Measurements from ENCODE around the gene CLDN11. TPM values are rescaled to one million over a fixed set of nuclear protein-coding genes. Genes with fewer than 3 reads are reported as not detected.

CLDN11 gene
- total RNA-seq, 6 experiments from 2014 or later = 0.97 to 5.0 (median 1.5) TPM

DNA sequence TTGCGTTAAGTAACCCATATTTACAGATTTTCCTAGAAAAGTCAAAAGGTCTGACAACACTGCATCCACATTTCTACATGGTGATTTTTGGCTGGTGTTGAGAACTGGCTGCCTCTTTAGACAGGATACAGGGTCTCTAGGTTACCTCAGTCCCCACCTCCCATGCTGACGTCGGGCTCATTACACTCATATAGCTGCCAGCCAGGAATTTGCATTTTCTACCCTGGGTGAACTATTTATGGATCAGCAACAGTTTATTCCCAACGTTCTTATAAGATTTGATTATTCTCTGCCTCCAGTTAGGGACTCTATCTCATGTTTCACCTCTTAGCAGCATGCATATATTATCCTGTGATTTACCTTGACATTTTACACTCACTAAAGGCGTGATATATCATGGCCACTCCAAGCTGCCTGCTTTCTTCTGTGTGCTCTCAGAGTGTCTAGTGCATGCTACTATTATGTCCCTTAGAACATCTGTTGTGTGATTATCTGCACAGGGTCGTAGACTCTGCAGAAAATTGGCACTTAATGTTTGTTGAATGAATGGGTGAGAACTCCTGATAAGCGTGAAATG is 49.0 kb downstream of the CLDN11 start:
- no peak overlapping the region for H3K27ac ChIP-seq
- H3K4me3 ChIP-seq = no peak overlapping the region
- intact Hi-C loops (cut with DNase I) = no loop called here
- H3K9me3 ChIP-seq = no peaks in the 10 kb centered on the region
- DNase-seq (no peak), ATAC-seq (no peak)
- WGBS (ENCODE audit: insufficient coverage, low coverage, low lambda C conversion rate, missing lambda C conversion rate) = 74% methylated on average over 4 of the region's 7 CpGs
- H3K27me3 ChIP-seq = no peaks in the 10 kb centered on the region
- TF ChIP-seq POLR2A (IDR thresholded peaks at IDR 0.05) = no peak
- TF ChIP-seq, protein P1, sequence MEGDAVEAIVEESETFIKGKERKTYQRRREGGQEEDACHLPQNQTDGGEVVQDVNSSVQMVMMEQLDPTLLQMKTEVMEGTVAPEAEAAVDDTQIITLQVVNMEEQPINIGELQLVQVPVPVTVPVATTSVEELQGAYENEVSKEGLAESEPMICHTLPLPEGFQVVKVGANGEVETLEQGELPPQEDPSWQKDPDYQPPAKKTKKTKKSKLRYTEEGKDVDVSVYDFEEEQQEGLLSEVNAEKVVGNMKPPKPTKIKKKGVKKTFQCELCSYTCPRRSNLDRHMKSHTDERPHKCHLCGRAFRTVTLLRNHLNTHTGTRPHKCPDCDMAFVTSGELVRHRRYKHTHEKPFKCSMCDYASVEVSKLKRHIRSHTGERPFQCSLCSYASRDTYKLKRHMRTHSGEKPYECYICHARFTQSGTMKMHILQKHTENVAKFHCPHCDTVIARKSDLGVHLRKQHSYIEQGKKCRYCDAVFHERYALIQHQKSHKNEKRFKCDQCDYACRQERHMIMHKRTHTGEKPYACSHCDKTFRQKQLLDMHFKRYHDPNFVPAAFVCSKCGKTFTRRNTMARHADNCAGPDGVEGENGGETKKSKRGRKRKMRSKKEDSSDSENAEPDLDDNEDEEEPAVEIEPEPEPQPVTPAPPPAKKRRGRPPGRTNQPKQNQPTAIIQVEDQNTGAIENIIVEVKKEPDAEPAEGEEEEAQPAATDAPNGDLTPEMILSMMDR (IDR thresholded peaks at IDR 0.05) = no peak
- H3K4me1 ChIP-seq = peaks cover 0 to 6% (median 2%) of the 10 kb centered on the region in 4 donors
- no peaks in the 10 kb centered on the region for H3K36me3 ChIP-seq

DNA sequence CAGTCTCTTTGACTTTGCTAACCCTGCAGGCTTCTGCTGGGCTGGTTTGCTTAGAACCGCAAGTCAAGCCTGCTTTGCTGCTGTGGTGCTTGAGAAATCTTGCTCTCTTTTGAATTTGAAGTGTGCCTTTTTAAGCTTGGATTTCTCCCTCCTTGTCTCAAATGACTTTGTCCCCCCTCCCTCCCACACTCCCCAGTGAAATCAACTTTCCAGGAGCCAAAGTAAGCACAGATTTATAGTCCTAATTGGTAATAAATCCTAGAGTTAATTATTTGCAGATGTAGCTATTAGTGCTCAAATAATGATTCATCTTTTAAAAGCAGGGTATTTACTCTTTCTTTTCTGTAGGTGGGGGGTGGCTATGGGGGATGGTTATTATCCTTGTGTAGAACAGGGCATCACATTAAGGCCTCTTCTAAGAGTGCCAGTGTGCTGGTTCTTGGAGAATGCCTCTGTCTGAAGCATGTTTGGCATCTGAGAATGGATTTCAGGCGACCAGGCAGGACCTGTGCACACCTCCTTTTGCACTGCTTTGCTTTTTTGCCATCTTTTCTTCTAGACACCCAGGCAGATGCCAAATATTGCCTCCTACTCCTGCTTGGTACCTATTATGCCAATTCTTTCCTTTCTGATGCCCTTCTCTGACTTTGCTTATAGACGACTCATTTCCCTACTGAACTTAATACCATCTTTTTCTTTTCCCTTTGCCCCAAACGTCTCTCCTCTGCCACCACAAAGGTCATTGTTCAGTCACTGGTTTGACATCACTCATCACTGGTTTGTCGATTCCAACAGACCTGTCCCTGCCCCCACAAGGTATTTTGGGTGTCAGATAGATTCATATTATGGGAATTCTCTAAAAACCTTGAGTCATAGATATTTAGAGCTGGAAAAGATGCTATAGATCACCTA is 50.7 kb downstream of the CLDN11 start:
- Histone ChIP-seq H3K9me3 (no peaks in the 10 kb centered on the region), H3K27me3 (no peaks in the 10 kb centered on the region), H3K4me3 (no peak overlapping the region), H3K27ac (no peak overlapping the region), H3K4me1 (peaks cover 0 to 6% (median 2%) of the 10 kb centered on the region in 4 donors), H3K36me3 (no peaks in the 10 kb centered on the region)
- DNase-seq = no peak
- WGBS (ENCODE audit: insufficient coverage, low coverage, low lambda C conversion rate, missing lambda C conversion rate) = 36% methylated on average over 4 of the region's 5 CpGs
- TF ChIP-seq POLR2A (IDR thresholded peaks at IDR 0.05) = no peak
- TF ChIP-seq, protein P1 (IDR thresholded peaks at IDR 0.05) = no peak
- peak in 2 of 4 donors; percentile 29 to 81 for ATAC-seq
- intact Hi-C loops (cut with DNase I) = no loop called here

DNA sequence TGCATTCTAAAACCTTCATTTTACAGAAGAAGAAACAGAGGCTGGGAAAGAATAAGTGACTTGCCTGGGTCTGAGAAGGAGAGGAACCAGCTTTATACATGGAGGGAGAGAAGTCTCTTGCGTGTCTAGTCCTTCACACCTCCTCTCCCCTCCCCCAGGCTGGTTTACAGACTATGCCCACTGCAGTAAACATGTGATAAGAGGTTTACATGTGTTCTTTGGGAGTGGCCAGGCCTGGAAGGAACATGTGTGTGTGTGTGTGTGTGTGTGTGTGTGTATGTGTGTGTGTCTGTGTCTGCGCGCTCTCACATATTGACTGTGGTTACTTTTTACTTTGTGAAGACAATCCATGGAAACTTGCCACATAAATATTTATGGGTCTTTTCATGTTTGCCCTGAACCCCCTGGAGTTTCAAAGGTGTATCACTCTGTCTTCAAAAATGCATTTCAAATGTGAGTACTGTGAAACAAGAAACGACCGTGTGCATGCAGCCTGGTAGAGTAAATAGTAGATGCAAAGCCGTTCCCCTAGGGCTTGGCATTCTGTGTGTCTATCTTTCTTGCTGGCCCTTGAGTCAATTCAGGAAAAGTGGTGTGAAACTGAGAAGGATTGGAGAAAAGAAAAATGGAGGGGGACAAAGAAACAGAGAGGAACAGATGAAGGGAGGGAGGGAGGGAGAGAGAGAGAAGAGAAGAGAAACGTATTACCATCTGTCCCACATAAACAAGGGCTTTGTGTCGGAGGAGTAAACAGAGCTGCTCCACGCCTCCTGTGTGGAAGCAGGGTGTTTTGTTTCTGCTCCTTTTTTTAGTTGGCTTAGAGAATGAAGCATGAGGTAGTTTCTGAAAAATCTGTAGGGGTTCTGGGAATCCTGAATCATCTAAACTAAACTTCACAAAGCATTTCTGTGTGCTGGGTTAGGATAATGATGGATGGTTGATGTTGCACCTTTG is 51.7 kb downstream of the CLDN11 start:
- Histone ChIP-seq H3K27ac (no peak overlapping the region), H3K4me1 (peaks cover 0 to 6% (median 2%) of the 10 kb centered on the region in 4 donors), H3K4me3 (no peak overlapping the region), H3K36me3 (no peaks in the 10 kb centered on the region), H3K9me3 (no peaks in the 10 kb centered on the region), H3K27me3 (no peaks in the 10 kb centered on the region)
- DNase-seq (no peak), ATAC-seq (no peak)
- intact Hi-C loops (cut with DNase I) = no loop called here
- WGBS (ENCODE audit: insufficient coverage, low coverage, low lambda C conversion rate, missing lambda C conversion rate) = 54% methylated on average over 9 of the region's 9 CpGs
- TF ChIP-seq, protein P1 (IDR thresholded peaks at IDR 0.05) = no peak
- no peak for TF ChIP-seq POLR2A (IDR thresholded peaks at IDR 0.05)

DNA sequence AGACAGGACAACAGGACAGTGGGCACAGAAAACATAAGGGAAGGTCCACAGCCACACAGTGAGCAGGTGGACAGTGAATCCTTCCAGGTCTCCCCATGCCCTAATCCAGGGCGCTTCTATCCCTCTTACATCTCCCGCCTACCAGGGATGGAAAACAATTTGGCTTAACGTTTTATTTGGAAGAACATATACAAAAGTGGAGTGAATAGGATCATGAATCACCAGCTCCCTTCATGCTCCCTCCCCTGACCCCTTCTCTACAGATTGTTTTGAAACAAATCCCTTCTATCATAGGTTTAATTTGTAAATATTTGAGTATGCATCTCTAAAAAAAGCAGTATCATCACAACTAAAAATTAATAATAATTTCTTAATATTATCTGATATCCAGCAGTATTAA is 52.5 kb downstream of the CLDN11 start:
- TF ChIP-seq, protein P1 (IDR thresholded peaks at IDR 0.05) = no peak
- TF ChIP-seq POLR2A (IDR thresholded peaks at IDR 0.05) = no peak
- no peak for DNase-seq
- Histone ChIP-seq H3K4me1 (peaks cover 0 to 1% (median 0%) of the 10 kb centered on the region in 4 donors), H3K9me3 (no peaks in the 10 kb centered on the region), H3K27ac (no peak overlapping the region), H3K27me3 (no peaks in the 10 kb centered on the region), H3K36me3 (no peaks in the 10 kb centered on the region), H3K4me3 (no peak overlapping the region)
- ATAC-seq = no peak
- intact Hi-C loops (cut with DNase I) = no loop called here
- WGBS (ENCODE audit: insufficient coverage, low coverage, low lambda C conversion rate, missing lambda C conversion rate) = 50% methylated on average over 1 of the region's 3 CpGs

Measured in right lobe of liver (tissue), 6 donors.